Stimulated activated CD4-positive, alpha-beta T cell treated with anti-CD3 and anti-CD28 coated beads, Interleukin-4, amount 100 ng/mL, for 24 hours (primary cell): Measurements from ENCODE around the gene CACNA1S.
A peak's percentile ranks its signal among the peaks of the same experiment; 100 is the strongest.

Experiments used
- DNase-seq: peaks from one replicate; pipeline ENCODE4 v3.0.0-alpha.2; 2020

The CACNA1S gene

GRCh38 chr1:201023920-201024624, 88.2 kb downstream of the CACNA1S start:
- no peak for DNase-seq

GRCh38 chr1:201023517-201023902, 88.7 kb downstream of the CACNA1S start, which contains the start of gene KIF21B:
TSS of gene KIF21B (minus strand) at chr1:201023714. CDS start at chr1:201023383, 331 bp downstream.
- DNase-seq: peak; percentile 89

GRCh38 chr1:201022820-201023516, 89.3 kb downstream of the CACNA1S start:
- DNase-seq: peak; percentile 54

- no peak for DNase-seq
Measured at GRCh38 chr1:201022493-201022819, 89.8 kb downstream of the CACNA1S start.

GRCh38 chr1:201021630-201022492, 90.4 kb downstream of the CACNA1S start:
- DNase-seq: no peak

- no peak for DNase-seq
Measured at GRCh38 chr1:201020721-201021629, 91.3 kb downstream of the CACNA1S start.

- no peak for DNase-seq
Measured at GRCh38 chr1:201020040-201020591, 92.1 kb downstream of the CACNA1S start.

GRCh38 chr1:201019321-201019977, 92.8 kb downstream of the CACNA1S start:
- peak; percentile 88 for DNase-seq

- DNase-seq: no peak
Measured at GRCh38 chr1:201017828-201018163, 94.4 kb downstream of the CACNA1S start.

GRCh38 chr1:201016943-201017827, 95.0 kb downstream of the CACNA1S start:
- DNase-seq: no peak

GRCh38 chr1:201016211-201016651, 96.0 kb downstream of the CACNA1S start:
- DNase-seq: no peak

- no peak for DNase-seq
Measured at GRCh38 chr1:201015551-201016091, 96.6 kb downstream of the CACNA1S start.

- no peak for DNase-seq
Measured at GRCh38 chr1:201014816-201015200, 97.4 kb downstream of the CACNA1S start.

GRCh38 chr1:201013991-201014815, 98.0 kb downstream of the CACNA1S start:
- no peak for DNase-seq

- DNase-seq: no peak
Measured at GRCh38 chr1:201013031-201013485, 99.2 kb downstream of the CACNA1S start.

GRCh38 chr1:201011616-201012015, 100.6 kb downstream of the CACNA1S start:
- no peak for DNase-seq

GRCh38 chr1:201009962-201010645, 102.1 kb downstream of the CACNA1S start:
- no peak for DNase-seq

GRCh38 chr1:201008666-201009360, 103.4 kb downstream of the CACNA1S start:
- DNase-seq: no peak
